Dendritic cell treated with granulocyte-macrophage colony-stimulating factor and Interleukin-4, amounts not matched to agents 40 ng/mL and 50 ng/mL, for 4 days (primary cell): ENCODE results near the gene MAD1L1.

Source experiments
- H3K27ac Mint-ChIP-seq: one replicate; pipeline ENCODE4 v1.8.0; 2022; ENCODE audit warnings: mild to moderate bottlenecking, mixed read lengths
- H3K27me3 Mint-ChIP-seq: one replicate; pipeline ENCODE4 v1.8.0; 2022; ENCODE audit warnings: mild to moderate bottlenecking, mixed read lengths
- H3K36me3 Mint-ChIP-seq: one replicate; pipeline ENCODE4 v1.8.0; 2022; ENCODE audit warnings: low read depth, mixed read lengths
- H3K4me1 Mint-ChIP-seq: one replicate; pipeline ENCODE4 v1.8.0; 2022; ENCODE audit warnings: low read depth, mixed read lengths
- H3K4me3 Mint-ChIP-seq: one replicate; pipeline ENCODE4 v1.8.0; 2022; ENCODE audit warnings: mild to moderate bottlenecking, moderate library complexity, mixed read lengths
- H3K9me3 Mint-ChIP-seq: one replicate; pipeline ENCODE4 v1.8.0; 2022; ENCODE audit warnings: mixed read lengths
- intact Hi-C: fragments of 100-400 bp; cut with micrococcal nuclease; formaldehyde crosslinking; loops from one replicate; pipeline ENCODE4 v1.15.0; 2022

Gene MAD1L1

GRCh38 chr7:2242541-2243429 is 10.0 kb upstream of the MAD1L1 start:
- intact Hi-C loops = no loop called here
- Mint-ChIP-seq H3K4me3 (peak overlapping the region; percentile 91), H3K36me3 (peaks cover 48% of the 10 kb centered on the region), H3K27ac (peak overlapping the region; percentile 90), H3K4me1 (peaks cover 89% of the 10 kb centered on the region), H3K9me3 (no peaks in the 10 kb centered on the region), H3K27me3 (no peaks in the 10 kb centered on the region)

- intact Hi-C loops = no loop called here
- H3K27me3 Mint-ChIP-seq = no peaks in the 10 kb centered on the region
- H3K36me3 Mint-ChIP-seq = peaks cover 56% of the 10 kb centered on the region
- H3K9me3 Mint-ChIP-seq = no peaks in the 10 kb centered on the region
- peaks cover 89% of the 10 kb centered on the region for H3K4me1 Mint-ChIP-seq
- peak within 1 kb of the TSS; percentile 90 for H3K27ac Mint-ChIP-seq
- peak within 1 kb of the TSS; percentile 91 for H3K4me3 Mint-ChIP-seq
Measured at GRCh38 chr7:2241580-2242540, 9.1 kb upstream of the MAD1L1 start, which contains the start of the genes MRM2 and NUDT1. MRM2 (minus strand) TSS chr7:2242205; CDS start chr7:2242169, 36 bp downstream. NUDT1 (plus strand) TSS chr7:2242226; CDS start chr7:2244575, 2,349 bp downstream.

GRCh38 chr7:2239242-2239641 is 6.5 kb upstream of the MAD1L1 start:
- peaks cover 82% of the 10 kb centered on the region for H3K4me1 Mint-ChIP-seq
- no peak overlapping the region for H3K4me3 Mint-ChIP-seq
- H3K9me3 Mint-ChIP-seq = no peaks in the 10 kb centered on the region

GRCh38 chr7:2237109-2237602 is 4.4 kb upstream of the MAD1L1 start:
- intact Hi-C loops = no loop called here
- Mint-ChIP-seq H3K36me3 (peaks cover 80% of the 10 kb centered on the region), H3K9me3 (no peaks in the 10 kb centered on the region), H3K27me3 (no peaks in the 10 kb centered on the region), H3K4me1 (peaks cover 69% of the 10 kb centered on the region), H3K4me3 (peak overlapping the region; percentile 53), H3K27ac (peak overlapping the region; percentile 90)

More at GRCh38 chr7:2239242-2239641, 6.5 kb upstream of the MAD1L1 start:
- intact Hi-C loops = no loop called here
- Mint-ChIP-seq H3K27ac (peak overlapping the region; percentile 90), H3K27me3 (no peaks in the 10 kb centered on the region), H3K36me3 (peaks cover 77% of the 10 kb centered on the region)

GRCh38 chr7:2233926-2234325 is 1.2 kb upstream of the MAD1L1 start:
- Mint-ChIP-seq H3K4me1 (peaks cover 71% of the 10 kb centered on the region), H3K27ac (peak overlapping the region; percentile 90), H3K4me3 (no peak overlapping the region), H3K27me3 (no peaks in the 10 kb centered on the region), H3K36me3 (peaks cover 76% of the 10 kb centered on the region), H3K9me3 (no peaks in the 10 kb centered on the region)
- intact Hi-C loops = loop anchor here (5.0 kb wide), 1 partner anchor 118 kb away; the partner anchor contains the start of gene EIF3B

GRCh38 chr7:2231992-2232765 is 566 bp downstream of the MAD1L1 start:
- Mint-ChIP-seq H3K36me3 (peaks cover 74% of the 10 kb centered on the region), H3K9me3 (no peaks in the 10 kb centered on the region), H3K4me3 (peak overlapping the region; percentile 88), H3K4me1 (peaks cover 58% of the 10 kb centered on the region), H3K27ac (peak overlapping the region; percentile 90), H3K27me3 (no peaks in the 10 kb centered on the region)
- intact Hi-C loops = loop anchor here (5.0 kb wide), 1 partner anchor 120 kb away; the partner anchor contains the start of gene EIF3B

- Mint-ChIP-seq H3K9me3 (no peaks in the 10 kb centered on the region), H3K4me1 (peaks cover 50% of the 10 kb centered on the region), H3K27ac (peak overlapping the region; percentile 7), H3K4me3 (no peak overlapping the region), H3K27me3 (no peaks in the 10 kb centered on the region), H3K36me3 (peaks cover 74% of the 10 kb centered on the region)
- intact Hi-C loops = loop anchor here (5.0 kb wide), 1 partner anchor 121 kb away; the partner anchor contains the start of gene EIF3B
Measured at GRCh38 chr7:2230882-2231281, 1.9 kb downstream of the MAD1L1 start.

GRCh38 chr7:2230226-2230625 is 2.5 kb downstream of the MAD1L1 start:
- intact Hi-C loops = loop anchor here (5.0 kb wide), 1 partner anchor 122 kb away; the partner anchor contains the start of gene EIF3B
- Mint-ChIP-seq H3K4me1 (peaks cover 45% of the 10 kb centered on the region), H3K4me3 (no peak overlapping the region), H3K9me3 (no peaks in the 10 kb centered on the region), H3K36me3 (peaks cover 74% of the 10 kb centered on the region), H3K27ac (peak overlapping the region; percentile 7), H3K27me3 (no peaks in the 10 kb centered on the region)

- Mint-ChIP-seq H3K4me1 (peaks cover 38% of the 10 kb centered on the region), H3K36me3 (peaks cover 74% of the 10 kb centered on the region), H3K27ac (no peak overlapping the region), H3K4me3 (no peak overlapping the region), H3K9me3 (no peaks in the 10 kb centered on the region), H3K27me3 (no peaks in the 10 kb centered on the region)
- intact Hi-C loops = no loop called here
Measured at GRCh38 chr7:2229467-2229866, 3.3 kb downstream of the MAD1L1 start.

- no peaks in the 10 kb centered on the region for H3K9me3 Mint-ChIP-seq
- intact Hi-C loops = no loop called here
- no peak overlapping the region for H3K27ac Mint-ChIP-seq
- peaks cover 74% of the 10 kb centered on the region for H3K36me3 Mint-ChIP-seq
- H3K27me3 Mint-ChIP-seq = no peaks in the 10 kb centered on the region
- H3K4me1 Mint-ChIP-seq = peaks cover 34% of the 10 kb centered on the region
- no peak overlapping the region for H3K4me3 Mint-ChIP-seq
Measured at GRCh38 chr7:2228921-2229320, 3.8 kb downstream of the MAD1L1 start.

- Mint-ChIP-seq H3K4me1 (peaks cover 28% of the 10 kb centered on the region), H3K4me3 (no peak overlapping the region), H3K9me3 (no peaks in the 10 kb centered on the region), H3K27ac (no peak overlapping the region), H3K36me3 (peaks cover 87% of the 10 kb centered on the region), H3K27me3 (no peaks in the 10 kb centered on the region)
- intact Hi-C loops = no loop called here
Measured at GRCh38 chr7:2227699-2228098, 5.0 kb downstream of the MAD1L1 start.

GRCh38 chr7:2225830-2226229 is 6.9 kb downstream of the MAD1L1 start:
- intact Hi-C loops = no loop called here
- H3K36me3 Mint-ChIP-seq = peaks cover 98% of the 10 kb centered on the region
- H3K4me1 Mint-ChIP-seq = peaks cover 22% of the 10 kb centered on the region
- H3K27ac Mint-ChIP-seq = no peak overlapping the region
- no peaks in the 10 kb centered on the region for H3K9me3 Mint-ChIP-seq
- H3K4me3 Mint-ChIP-seq = no peak overlapping the region
- H3K27me3 Mint-ChIP-seq = no peaks in the 10 kb centered on the region

- H3K36me3 Mint-ChIP-seq = peaks cover 98% of the 10 kb centered on the region
- intact Hi-C loops = no loop called here
- no peaks in the 10 kb centered on the region for H3K9me3 Mint-ChIP-seq
- no peak overlapping the region for H3K27ac Mint-ChIP-seq
- peaks cover 17% of the 10 kb centered on the region for H3K4me1 Mint-ChIP-seq
- no peak overlapping the region for H3K4me3 Mint-ChIP-seq
- no peaks in the 10 kb centered on the region for H3K27me3 Mint-ChIP-seq
Measured at GRCh38 chr7:2225336-2225735, 7.4 kb downstream of the MAD1L1 start.
